22Rv1 (cell line): ENCODE results near the gene KRTAP5-5.

Source experiments
- ZFX ChIP-seq: fragments of 450-650 bp; IDR thresholded peaks from 2 replicates; pipeline ENCODE4 v1.6.1; 2017; ENCODE audit warnings: antibody characterized with exemption, borderline replicate concordance
- TF ChIP-seq, protein P1 (sequence below): fragments of 450-650 bp; IDR thresholded peaks from 2 replicates; pipeline ENCODE4 v1.5.1; 2017; ENCODE audit warnings: mild to moderate bottlenecking

GRCh38 chr11:1633864-1634263 is 4.3 kb downstream of the KRTAP5-5 start:
- TF ChIP-seq, protein P1, sequence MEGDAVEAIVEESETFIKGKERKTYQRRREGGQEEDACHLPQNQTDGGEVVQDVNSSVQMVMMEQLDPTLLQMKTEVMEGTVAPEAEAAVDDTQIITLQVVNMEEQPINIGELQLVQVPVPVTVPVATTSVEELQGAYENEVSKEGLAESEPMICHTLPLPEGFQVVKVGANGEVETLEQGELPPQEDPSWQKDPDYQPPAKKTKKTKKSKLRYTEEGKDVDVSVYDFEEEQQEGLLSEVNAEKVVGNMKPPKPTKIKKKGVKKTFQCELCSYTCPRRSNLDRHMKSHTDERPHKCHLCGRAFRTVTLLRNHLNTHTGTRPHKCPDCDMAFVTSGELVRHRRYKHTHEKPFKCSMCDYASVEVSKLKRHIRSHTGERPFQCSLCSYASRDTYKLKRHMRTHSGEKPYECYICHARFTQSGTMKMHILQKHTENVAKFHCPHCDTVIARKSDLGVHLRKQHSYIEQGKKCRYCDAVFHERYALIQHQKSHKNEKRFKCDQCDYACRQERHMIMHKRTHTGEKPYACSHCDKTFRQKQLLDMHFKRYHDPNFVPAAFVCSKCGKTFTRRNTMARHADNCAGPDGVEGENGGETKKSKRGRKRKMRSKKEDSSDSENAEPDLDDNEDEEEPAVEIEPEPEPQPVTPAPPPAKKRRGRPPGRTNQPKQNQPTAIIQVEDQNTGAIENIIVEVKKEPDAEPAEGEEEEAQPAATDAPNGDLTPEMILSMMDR = no peak
- TF ChIP-seq ZFX = no peak
